GM18499 (cell line): ENCODE results near the gene MASP2.
"Not testable (repeated sequence)": the region's sequence is repeated elsewhere in the genome, so short reads cannot be mapped to it uniquely, and the experiment has no call there.

ENCODE experiments used
- ATAC-seq: cut with Tn5 transposase; IDR thresholded peaks from one replicate; pipeline ENCODE4 v1.9.1; 2021; ENCODE audit warnings: moderate number of reproducible peaks; ENCODE audit not compliant: insufficient read depth, unreplicated experiment

Gene MASP2

DNA sequence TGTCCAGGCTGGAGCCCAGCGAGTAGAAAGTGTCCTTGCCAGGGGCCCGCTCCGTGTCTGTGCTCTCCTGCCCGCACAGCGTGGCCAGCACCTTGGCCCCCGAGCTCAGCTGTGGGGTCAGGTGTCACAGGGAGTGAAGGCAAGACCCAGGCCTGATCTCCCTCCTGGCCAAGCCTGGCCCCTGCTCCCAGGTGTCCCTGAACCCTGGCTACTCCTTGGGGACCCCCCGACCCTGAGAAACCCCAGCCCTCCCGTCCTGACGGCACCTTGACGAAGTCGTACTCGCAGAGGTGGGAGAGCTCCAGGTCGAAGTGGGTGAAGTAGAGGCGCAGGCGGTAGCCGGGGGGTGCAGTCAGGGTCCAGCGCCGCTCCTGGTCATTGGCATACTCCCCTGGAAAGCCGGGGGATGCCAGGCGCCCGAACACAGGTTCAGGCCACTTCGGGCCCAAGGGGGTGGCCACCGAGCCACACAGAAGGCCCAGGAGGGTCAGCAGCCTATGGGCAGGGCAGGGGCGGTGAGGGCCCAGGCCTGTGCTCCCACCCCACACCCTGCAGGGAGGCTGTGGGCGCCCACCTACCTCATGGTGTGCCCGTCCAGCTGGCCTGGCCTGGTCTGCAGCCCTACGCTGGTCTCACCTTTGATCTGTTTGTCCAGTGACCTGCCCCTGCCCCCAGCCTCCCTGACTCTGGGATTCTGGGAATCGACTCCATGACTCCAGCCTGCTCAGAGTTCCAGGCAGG is at the start of gene MASP2:
TSS of gene MASP2 (minus strand) at position 615 of the 741 bp plus-strand sequence. CDS start at position 583, 32 bp downstream.
- ATAC-seq, result no peak

DNA sequence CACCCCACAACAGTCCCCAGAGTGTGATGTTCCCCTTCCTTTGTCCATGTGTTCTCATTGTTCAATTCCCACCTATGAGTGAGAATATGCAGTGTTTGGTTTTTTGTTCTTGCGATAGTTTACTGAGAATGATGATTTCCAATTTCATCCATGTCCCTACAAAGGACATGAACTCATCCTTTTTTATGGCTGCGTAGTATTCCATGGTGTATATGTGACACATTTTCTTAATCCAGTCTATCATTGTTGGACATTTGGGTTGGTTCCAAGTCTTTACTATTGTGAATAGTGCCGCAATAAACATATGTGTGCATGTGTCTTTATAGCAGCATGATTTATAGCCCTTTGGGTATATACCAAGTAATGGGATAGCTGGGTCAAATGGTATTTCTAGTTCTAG is 36.7 kb upstream of the MASP2 start:
- ATAC-seq, result not testable (repeated sequence)

DNA sequence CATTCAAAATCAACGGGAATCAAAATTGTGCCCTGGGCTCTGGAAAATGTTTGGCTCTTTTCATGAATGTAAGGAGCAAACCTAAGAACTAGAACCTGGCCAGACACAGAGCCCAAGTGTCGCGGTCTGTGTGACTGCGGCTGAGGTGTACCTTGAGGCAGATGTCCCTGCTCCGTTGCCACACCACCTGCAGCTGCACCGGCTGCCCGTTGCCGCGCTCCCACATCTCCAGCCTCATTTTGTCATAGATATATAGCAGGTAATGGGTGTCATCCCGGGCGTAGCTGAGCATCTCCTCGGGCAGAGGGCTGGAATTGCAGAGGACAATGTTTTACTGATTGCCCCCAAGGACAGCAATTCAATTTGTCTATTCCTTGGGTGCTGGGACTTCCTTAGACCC is 33.9 kb upstream of the MASP2 start:
- no peak for ATAC-seq

DNA sequence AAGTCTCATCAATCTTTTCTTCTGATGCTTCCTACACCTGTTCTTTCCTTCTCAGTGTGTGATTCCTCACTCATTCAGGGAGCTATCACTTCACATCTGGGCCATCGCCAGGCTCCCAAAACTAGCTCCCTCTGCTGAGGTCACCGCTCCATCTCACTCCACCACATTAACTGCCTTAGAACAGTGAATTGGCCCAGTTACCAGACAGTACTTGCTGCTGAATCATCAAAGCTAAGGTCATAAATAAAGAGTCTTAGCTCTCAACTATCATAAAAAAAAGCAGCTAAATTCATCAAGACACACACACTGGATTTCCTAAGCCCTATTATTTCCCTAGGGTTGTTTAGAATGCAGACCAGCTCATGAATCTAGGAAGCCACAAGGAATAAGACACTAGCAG is 31.6 kb upstream of the MASP2 start:
- ATAC-seq, result no peak

DNA sequence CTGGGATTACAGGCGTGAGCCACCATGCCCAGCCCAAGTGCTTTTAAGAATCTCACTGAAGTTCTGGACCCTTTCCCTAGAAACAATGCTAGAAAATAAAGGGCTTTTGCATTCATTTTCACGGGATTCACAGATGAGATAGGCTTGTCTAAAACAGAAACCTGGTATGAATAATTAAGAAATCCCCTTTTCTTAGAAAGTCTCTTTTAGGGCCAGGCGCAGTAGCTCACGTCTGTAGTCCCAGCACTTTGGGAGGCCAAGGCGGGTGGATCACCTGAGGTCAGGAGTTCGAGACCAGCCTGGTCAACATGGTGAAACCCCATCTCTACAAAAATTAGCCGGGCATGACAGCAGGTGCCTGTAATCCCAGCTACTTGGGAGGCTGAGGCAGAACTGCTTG is 26.4 kb upstream of the MASP2 start:
- not testable (repeated sequence) for ATAC-seq

DNA sequence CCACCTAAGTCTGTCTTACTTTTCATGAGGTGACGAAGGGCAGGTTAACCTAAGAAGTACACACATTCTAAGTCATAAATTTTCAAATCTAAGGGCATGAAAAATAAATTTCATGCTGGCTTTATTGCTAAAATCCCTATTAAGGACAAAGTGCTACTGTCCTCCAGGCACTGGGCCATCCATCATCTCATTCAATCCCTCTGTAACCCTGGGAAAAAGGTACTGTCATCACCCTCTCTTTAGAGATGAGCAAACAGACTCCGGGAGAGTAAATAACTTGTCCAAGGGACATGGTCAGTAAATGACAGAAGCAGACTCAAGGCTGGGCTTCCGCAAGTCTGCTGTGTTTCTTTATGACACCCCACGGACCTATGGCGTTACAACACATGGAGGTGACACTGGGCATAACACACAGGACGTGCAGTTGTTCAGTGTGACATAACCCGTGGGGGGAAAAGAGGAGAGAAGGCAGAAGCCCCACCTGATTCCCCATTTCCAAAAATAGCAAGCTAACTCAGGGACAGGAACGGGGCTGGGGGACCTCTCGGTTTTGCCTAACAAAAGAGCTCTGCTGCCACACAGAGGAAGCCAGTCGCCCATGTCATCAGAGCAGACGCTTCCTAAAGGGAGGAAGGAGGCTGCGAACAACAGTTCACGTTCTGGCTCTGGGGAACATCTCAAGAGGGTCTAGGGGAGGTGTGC is 25.3 kb upstream of the MASP2 start:
- no peak for ATAC-seq

DNA sequence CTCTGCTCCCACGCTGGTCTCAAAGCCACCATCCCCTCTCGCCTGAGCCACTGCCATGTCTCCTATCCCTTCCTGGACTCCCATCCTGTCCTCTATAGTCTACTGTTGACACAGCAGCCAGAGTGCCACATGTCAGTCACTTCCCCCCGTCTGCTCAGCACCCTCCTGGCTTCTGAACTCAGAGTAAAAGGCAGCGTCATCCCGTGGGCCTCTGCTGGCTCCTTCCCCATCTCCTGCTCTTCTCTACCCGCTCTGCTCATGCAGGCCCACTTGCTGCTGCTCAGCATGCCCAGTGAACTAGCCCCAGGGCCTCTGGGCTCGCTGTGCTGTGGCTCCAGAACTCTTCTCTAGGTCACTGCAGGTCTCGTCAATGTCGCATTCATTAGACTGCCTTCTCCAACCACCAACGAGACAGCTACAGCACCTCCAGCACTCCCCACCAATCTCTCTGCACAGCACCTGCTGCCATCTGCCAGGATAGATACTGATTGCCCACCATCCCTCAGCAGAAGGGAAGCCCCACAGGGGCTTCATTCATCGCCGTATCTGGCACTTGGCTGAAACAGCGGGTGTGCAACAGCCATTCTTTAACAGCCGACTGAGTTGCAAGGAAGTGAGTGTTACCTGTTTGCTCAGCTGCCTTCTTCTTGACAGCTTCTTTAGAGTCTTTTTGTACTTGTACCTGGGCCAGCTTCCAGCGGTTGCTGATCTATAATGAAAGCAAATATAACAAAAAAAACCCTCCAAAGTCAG is 24.6 kb upstream of the MASP2 start:
- ATAC-seq, result no peak

DNA sequence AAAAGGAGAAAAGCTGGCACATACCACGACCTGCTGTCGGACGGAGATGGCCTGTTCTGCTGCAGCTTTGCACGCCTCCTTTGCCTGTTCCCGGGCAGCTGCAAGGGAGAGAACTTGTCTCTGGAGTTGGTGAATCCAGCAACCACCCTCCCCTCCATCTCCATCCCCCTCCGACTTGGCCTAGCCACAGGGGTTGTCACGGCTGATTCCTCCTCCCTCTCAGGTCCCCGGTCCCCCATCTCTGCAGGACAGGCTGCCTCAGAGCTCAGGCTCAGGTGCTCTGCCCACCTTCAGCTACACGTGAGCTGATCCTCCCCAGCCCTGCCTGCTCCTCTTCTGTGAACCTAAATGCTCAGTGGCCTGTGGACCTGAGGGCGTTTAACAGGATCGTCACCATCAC is 23.8 kb upstream of the MASP2 start:
- ATAC-seq, result no peak

DNA sequence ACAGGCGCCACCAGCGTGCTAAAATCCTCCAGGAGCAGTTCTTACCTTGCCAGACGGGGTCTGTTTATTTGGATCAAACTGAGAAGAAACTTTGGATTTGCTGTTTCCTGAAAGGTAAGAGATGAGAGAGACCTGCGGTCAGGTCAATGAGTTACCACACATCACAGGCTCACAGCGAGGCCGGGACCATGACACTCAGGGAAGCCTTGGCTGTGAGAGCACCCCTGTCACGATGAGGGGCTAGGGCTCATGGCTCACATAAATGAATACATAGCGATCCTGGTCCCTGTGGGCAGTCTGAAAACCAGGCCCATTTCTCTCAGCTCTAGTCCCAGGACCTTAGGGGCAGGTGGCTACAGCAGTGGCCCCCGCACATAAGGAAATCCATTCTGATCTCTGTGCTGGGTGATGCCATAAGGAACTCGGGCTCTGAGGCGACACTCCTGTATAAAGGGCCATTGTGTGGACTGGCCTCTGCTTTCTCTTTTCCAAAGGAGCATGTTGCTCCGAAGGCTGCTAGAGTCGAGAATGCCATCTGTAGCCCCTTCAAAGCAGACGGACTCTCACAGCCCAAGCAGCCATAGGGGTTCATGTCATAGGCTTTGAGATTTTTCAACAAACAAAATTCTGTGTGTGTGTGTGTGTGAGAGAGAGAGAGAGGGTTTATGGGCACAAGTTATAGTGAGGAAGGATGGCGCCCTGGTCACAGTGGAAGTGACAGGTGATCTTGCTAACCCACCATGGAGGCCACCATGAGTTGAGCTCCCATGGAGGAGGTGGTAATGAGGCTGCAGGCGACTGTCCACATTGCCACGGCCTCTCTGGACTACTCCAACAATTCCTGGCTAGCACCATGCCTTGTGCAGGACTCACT is 21.8 kb upstream of the MASP2 start:
- ATAC-seq, result no peak

DNA sequence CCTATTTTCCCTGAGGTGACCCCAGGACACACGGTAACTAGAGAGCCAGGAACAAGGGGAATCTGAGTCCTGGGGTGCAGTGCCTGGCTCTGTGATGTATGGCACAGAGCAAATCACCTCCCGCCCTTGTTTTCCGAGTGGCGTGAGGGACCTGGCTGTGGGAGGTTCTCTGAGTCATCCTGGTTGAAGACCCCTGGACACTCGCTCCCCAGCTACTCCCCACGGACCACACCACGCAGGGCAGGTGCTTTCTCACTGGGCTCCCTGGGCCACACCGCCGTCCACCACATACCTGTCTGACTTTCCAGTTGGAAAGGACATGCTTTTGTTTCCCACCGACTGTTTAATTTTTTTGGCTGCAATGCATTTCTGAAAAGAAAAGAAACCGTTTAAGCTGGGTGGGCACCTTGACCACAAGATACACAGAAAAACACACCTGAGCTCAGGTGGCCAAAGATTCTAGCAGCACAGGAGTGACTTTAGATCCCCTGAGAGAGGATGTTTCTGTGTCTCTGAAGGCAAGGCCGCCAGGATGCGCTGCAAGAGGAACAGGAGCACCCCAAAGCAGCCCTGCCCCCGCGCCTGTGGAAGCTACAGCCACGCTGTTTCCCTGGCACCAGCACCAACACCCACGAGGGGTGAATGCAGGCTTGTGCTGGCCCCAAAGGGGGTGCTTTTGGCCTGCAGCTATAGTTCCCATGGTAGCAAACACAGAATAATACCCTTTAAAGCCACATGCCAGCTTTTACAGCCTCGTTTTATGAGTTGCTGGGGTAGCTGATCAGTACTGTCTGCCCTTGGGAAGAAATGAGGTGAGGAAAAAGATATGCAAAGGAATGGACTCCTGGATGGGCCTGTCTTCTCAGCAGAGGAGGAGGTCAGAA is 20.9 kb upstream of the MASP2 start:
- ATAC-seq, result no peak

DNA sequence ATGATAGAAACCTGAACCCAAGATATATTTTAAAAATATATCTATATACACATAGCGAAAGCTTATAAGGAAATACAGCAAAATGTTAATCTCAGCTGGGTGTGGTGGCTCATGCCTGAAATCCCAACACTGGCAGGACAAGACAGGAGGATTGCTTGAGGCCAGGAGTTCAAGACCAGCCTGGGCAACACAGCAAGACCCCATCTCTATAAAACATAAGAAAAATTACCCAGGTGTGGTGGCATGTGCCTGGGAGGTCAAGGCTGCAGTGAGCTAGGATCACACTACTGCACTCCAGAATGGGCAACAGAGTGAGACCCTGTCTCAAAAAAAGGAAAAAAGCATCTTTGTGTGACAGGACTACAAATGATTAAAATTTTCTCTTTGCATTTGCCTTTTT is 18.8 kb upstream of the MASP2 start:
- ATAC-seq, result no peak

DNA sequence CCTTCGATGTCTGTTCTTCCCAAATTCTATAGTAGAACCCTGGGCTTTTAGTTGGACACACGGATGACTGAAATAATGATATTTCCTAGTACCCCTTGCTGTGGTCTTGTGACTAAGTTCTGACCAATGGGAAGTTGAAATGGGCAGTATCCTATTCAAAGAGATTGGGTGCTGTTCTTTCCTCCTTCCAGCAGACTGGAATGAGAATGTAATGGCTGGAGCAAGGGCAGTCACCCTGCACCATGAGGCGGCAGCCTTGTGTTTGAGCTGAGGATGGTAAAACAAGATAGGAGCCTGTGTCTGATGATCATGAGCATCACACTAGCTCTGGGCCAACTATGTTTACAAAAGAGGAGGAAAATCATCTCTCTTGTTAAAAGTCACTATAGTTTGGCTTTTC is 17.9 kb upstream of the MASP2 start:
- no peak for ATAC-seq

DNA sequence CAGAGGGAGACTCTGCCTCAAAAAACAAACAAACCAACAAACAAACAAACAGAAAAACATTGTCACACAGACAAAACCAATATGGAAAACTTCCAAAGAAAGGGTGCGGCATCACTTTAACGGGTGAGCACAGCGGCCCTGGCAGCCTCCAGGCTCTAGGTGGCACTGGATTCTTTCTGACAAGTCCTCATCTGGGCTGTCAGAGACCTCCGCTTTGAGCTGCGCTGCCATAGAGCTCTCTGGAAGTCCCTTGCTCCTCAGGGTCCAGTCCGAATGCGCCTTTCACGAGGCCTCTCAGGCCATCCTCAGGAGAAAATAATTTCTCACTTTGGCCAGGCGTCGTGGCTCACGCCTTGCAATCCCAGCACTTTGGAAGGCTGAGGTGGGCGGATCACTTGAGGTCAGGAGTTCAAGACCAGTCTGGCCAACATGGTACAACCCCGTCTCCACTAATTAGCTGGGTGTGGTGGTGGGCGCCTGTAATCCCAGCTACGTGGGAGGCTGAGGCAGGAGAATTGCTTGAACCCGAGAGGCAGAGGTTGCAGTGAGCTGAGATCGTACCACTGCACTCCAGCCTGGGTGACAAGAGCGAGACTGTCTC is 17.0 kb upstream of the MASP2 start:
- ATAC-seq, result not testable (repeated sequence)

DNA sequence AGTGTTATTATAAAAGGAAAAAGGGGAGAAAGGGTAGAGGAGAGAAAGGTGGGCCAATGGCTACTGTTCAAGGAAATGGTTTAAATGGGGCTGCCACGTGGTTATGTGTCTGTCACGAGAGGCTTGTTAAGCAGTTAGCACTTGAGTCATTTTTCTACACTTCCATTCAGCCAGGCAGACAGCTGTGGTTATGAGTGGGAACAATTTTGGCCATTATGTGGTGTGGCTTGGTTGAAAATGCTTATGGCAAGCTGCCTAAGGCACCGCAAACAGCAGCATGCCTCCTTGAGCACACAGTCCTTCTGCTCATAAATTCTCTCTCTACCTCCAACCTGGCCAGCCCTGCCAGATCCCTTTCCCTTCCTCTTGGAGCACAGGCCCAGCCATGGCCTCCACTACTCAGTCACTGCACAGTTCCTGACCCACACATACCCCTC is 15.9 kb upstream of the MASP2 start:
- ATAC-seq, result no peak

DNA sequence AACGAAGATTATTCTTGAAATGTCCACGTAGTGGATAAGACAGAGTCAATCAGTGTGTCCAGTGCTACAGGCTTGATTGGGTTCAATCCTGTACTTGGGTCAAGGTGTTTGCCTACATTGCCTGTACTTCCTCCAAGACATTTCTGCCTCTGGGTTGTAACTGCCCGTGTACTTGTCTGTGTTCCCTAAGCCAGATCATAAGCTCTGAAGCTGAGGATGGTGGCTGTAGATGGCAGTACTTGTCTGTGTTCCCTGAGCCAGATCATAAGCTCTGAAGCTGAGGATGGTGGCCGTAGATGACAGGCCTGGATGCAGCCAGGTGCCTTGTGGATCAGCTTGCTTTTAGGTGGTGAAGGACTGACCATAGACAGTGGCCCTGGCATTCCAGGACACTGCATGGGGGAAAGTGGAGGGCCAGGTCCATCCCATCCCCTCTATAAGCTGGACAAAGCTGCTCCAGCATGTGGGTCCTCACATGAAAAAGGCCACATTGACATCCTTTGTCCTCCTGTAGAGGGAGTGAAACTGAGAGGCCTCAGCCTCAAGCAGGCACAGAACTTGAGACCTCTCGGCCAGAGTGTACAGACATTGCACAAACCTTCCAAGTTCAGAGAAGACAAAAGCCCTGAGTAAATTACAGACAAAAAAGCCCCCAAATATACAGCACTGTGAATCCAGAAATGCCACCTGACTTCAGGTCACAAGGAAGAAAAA is 14.8 kb upstream of the MASP2 start:
- ATAC-seq, result no peak

DNA sequence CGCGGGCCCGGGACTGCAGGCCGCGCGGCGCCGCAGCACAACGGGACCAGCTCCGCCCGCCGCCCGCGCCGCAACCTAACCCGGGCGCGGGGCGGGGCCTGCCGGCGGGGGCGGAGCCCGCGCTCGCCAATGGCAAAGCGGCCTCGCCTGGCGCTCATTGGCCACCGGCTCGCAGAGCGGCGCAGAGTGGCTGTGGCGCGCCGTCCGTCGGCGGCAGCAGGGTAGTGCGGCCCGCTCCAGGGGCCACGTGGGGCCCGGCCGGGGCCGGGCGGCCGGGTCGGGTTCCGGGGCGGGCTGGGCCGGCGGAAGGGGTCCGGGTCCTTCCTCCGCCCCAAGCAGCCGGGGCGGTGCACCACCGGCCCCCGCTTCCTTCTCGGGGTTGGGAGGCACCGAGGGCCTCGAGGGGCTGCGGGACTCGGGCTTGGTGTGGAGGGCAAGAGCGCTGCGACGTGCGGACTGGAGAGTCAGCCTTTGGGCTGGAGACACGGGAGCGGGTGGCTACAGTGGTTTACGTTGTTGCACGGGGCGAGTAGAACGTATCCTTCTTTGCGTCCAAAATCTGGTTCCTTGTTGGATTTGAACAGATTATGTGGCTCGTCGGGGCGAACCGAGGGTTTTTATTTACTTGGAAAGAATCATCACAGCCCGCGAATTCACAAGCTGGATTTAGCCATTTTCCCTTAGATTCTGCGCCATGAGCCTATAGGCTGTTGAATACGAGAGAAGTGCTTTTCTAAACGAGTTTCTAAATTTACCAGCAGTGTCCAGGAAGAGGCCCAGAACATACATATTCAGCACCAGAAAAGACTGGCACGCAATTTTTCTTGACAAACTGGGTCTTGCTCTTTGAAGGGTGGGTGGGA is 13.2 kb upstream of the MASP2 start, which contains the start of gene SRM:
TSS of gene SRM (minus strand) at position 51 of the 863 bp plus-strand sequence. CDS start 75 bp downstream, outside the sequence.
- ATAC-seq, result no peak
